Measurements from ENCODE around the gene ZFYVE9. TPM values are rescaled to one million over a fixed set of nuclear protein-coding genes. Genes with fewer than 3 reads are reported as not detected.

The ZFYVE9 gene
- total and polyA plus RNA-seq, 2 of the 13 experiments (the other 11 are each of a cell fraction or from before 2014, with no cell fraction given), result 9.2 to 19.8 TPM

- BruUV-seq (replicated peaks), result no TSS peak
- Histone ChIP-seq H3K4me2 (ENCODE audit: low read depth, low read length) (no peak overlapping the region), H3K4me3 (replicated peaks in 1 of 3; ENCODE audit: insufficient read depth in 1 of 3, low read depth in 2 of 3, low read length in 3 of 3) (no peak overlapping the region), H2AFZ (ENCODE audit: low read length) (no peak overlapping the region), H3K27ac (ENCODE audit: extremely low read length, insufficient read depth, low read length) (no peak overlapping the region), H3K27me3 (ENCODE audit: control insufficient read depth in 1 of 2, insufficient read depth in 2 of 2, low read length in 2 of 2) (no peaks in the 10 kb centered on the region), H3K4me1 (ENCODE audit: insufficient read depth, low read length) (peaks cover 10% of the 10 kb centered on the region), H3K9ac (ENCODE audit: insufficient read depth, low read depth, low read length) (no peak overlapping the region), H3K9me3 (ENCODE audit: low read length) (no peaks in the 10 kb centered on the region), H3K79me2 (ENCODE audit: insufficient read depth, low read length) (no peaks in the 10 kb centered on the region), H3K36me3 (replicated peaks in 1 of 2; ENCODE audit: control insufficient read depth in 1 of 2, insufficient read depth in 2 of 2, low read length in 2 of 2) (0 out of 5 replicates have a peak, but pooled peaks cover 0 to 14% of the 10 kb centered on the region in 2 experiments), H4K20me1 (ENCODE audit: insufficient read depth, low read length) (no peaks in the 10 kb centered on the region)
- no peak for DNase-seq (ENCODE audit: low spot score)
- ATAC-seq, result no peak
- CTCF ChIA-PET (ENCODE audit: low intra/inter-chr PET ratio, low total read pairs), result no interaction called here
- POLR2A ChIA-PET, result no interaction called here
- 89% methylated on average over 4 of the region's 4 CpGs for WGBS (ENCODE audit: low lambda C conversion rate)
- FAIRE-seq, result no peak
- intact Hi-C loops (cut with micrococcal nuclease; ENCODE audit: unreplicated experiment), result no loop called here
- in situ Hi-C loops (cut with HindIII; ENCODE audit: extremely low pct_ligation_motif_present, low pct_unique_long_range_greater_than_20kb), result no loop called here
- TF ChIP-seq ZNF652 (CRISPR knock-in tag; IDR thresholded peaks at IDR 0.05; ENCODE audit: borderline replicate concordance, low read depth), result no peak
- peak; percentile 54; the same call in 1 of the 2 replicates for TF ChIP-seq HOMEZ (CRISPR knock-in tag; IDR thresholded peaks at IDR 0.05; ENCODE audit: low read depth)
Observed at GRCh38 chr1:52234014-52234413, 92.1 kb downstream of the ZFYVE9 start.

- in situ Hi-C loops (cut with HindIII; ENCODE audit: extremely low pct_ligation_motif_present, low pct_unique_long_range_greater_than_20kb) (no loop called here), intact Hi-C loops (cut with micrococcal nuclease; ENCODE audit: unreplicated experiment) (no loop called here)
- ChIA-PET POLR2A (no interaction called here), CTCF (ENCODE audit: low intra/inter-chr PET ratio, low total read pairs) (no interaction called here)
- FAIRE-seq (no peak), DNase-seq (ENCODE audit: low spot score) (no peak), ATAC-seq (no peak)
- no peak overlapping the region for H3K9ac ChIP-seq (ENCODE audit: insufficient read depth, low read depth, low read length)
- H4K20me1 ChIP-seq (ENCODE audit: insufficient read depth, low read length), result no peaks in the 10 kb centered on the region
- peaks cover 10% of the 10 kb centered on the region for H3K4me1 ChIP-seq (ENCODE audit: insufficient read depth, low read length)
- H3K79me2 ChIP-seq (ENCODE audit: insufficient read depth, low read length), result no peaks in the 10 kb centered on the region
- H3K9me3 ChIP-seq (ENCODE audit: low read length), result no peaks in the 10 kb centered on the region
- H3K4me3 ChIP-seq (replicated peaks in 1 of 3; ENCODE audit: insufficient read depth in 1 of 3, low read depth in 2 of 3, low read length in 3 of 3), result no peak overlapping the region
- no TSS peak for BruUV-seq (replicated peaks)
- H3K27me3 ChIP-seq (ENCODE audit: control insufficient read depth in 1 of 2, insufficient read depth in 2 of 2, low read length in 2 of 2), result no peaks in the 10 kb centered on the region; a peak in 1 of 5 replicates
- 0 out of 5 replicates have a peak, but pooled peaks cover 2 to 19% of the 10 kb centered on the region in 2 experiments for H3K36me3 ChIP-seq (replicated peaks in 1 of 2; ENCODE audit: control insufficient read depth in 1 of 2, insufficient read depth in 2 of 2, low read length in 2 of 2)
- H2AFZ ChIP-seq (ENCODE audit: low read length), result no peak overlapping the region
- no peak overlapping the region for H3K4me2 ChIP-seq (ENCODE audit: low read depth, low read length)
- TF ChIP-seq YEATS2 (CRISPR knock-in tag; IDR thresholded peaks at IDR 0.05; ENCODE audit: borderline replicate concordance) (no peak), NFE2L1 (CRISPR knock-in tag; IDR thresholded peaks at IDR 0.05; ENCODE audit: borderline replicate concordance) (no peak), ZNF484 (CRISPR knock-in tag; IDR thresholded peaks at IDR 0.05; ENCODE audit: borderline replicate concordance, low read depth) (no peak), MTF2 (CRISPR knock-in tag; IDR thresholded peaks at IDR 0.05; ENCODE audit: borderline replicate concordance) (no peak)
- no peak overlapping the region for H3K27ac ChIP-seq (ENCODE audit: extremely low read length, insufficient read depth, low read length)
Observed at GRCh38 chr1:52234708-52235107, 92.8 kb downstream of the ZFYVE9 start.

All from HepG2 (cell line).